Vagina (tissue), 2 donors: Measurements from ENCODE around the gene ZNF48. TPM values are rescaled to one million over a fixed set of nuclear protein-coding genes. Genes with fewer than 3 reads are reported as not detected.

Experiments used
- DNase-seq, 2 donors: peaks; one replicate each; pipeline ENCODE4 v3.0.0-alpha.2; 2017; ENCODE audit errors: extremely low spot score in 2 of 2
- H3K27ac ChIP-seq: fragments of 200-600 bp; sonication (generic); one replicate; pipeline ENCODE4 v1.5.1; 2019
- H3K27me3 ChIP-seq: fragments of 200-600 bp; sonication (generic); one replicate; pipeline ENCODE4 v1.5.1; 2019
- H3K36me3 ChIP-seq, 2 donors: fragments of 200-600 bp; sonication (generic); one replicate each; pipeline ENCODE4 v1.5.1; 2017 to 2019
- H3K4me1 ChIP-seq: fragments of 200-600 bp; sonication (generic); one replicate; pipeline ENCODE4 v1.5.1; 2019
- H3K4me3 ChIP-seq, 2 donors: fragments of 200-600 bp; sonication (generic); 1 replicate in 1 of 2; 2 replicates in 1 of 2; pipeline ENCODE4 v1.5.1; 2016 to 2019
- H3K9me3 ChIP-seq: fragments of 200-600 bp; sonication (generic); one replicate; pipeline ENCODE4 v1.5.1; 2019
- CTCF ChIP-seq, 3 experiments: fragments of 450-650 bp in 2 of 3; fragments of 200-600 bp in 1 of 3; sonication (generic) in 1 of 3; IDR thresholded peaks; one replicate each; pipeline ENCODE4 v1.5.1; 2017 to 2019; ENCODE audit warnings: antibody characterized with exemption in 3 of 3, mild to moderate bottlenecking in 2 of 3, moderate library complexity in 2 of 3
- POLR2A ChIP-seq, 2 donors: fragments of 450-650 bp; IDR thresholded peaks; one replicate each; pipeline ENCODE4 v1.6.1; 2017; ENCODE audit warnings: antibody characterized with exemption in 2 of 2, mild to moderate bottlenecking in 2 of 2, moderate library complexity in 2 of 2
- POLR2AphosphoS5 ChIP-seq, 2 donors: sonication (generic); formaldehyde crosslinking; IDR thresholded peaks; one replicate each; pipeline ENCODE4 v1.9.0; 2017; ENCODE audit warnings: antibody characterized with exemption in 2 of 2, mild to moderate bottlenecking in 2 of 2, low read depth in 1 of 2; ENCODE audit not compliant: insufficient read depth in 1 of 2
- intact Hi-C: fragments of 100-400 bp; cut with DNase I; formaldehyde crosslinking; loops from one replicate; pipeline ENCODE4 v1.15.1; 2023
- total RNA-seq: library from RNA; depleted of rRNA; stranded (reverse); fragments of >200 nt; gene quantifications from one replicate; pipeline ENCODE4 v1.2.3, GENCODE V29; 2016

ZNF48 gene
- total RNA-seq, 1 donor from 2014 or later: 3.4 TPM

- TF ChIP-seq CTCF (IDR thresholded peaks at IDR 0.05) (peak; percentile 88 to 90 (median 89)), POLR2AphosphoS5 (IDR thresholded peaks at IDR 0.05; ENCODE audit: insufficient read depth in 1 of 2, low read depth in 1 of 2) (peak; percentile 25 to 63), POLR2A (IDR thresholded peaks at IDR 0.05) (no peak)
- H3K27me3 ChIP-seq: no peaks in the 10 kb centered on the region
- intact Hi-C loops: loop anchor here (10.0 kb wide), 1 partner anchor 345 kb away; the partner anchor contains the start of gene ALDOA
- H3K4me3 ChIP-seq: peak overlapping the region in 1 of 2 donors; percentile 8
- peaks cover 0 to 5% of the 10 kb centered on the region in 2 donors for H3K36me3 ChIP-seq
- no peak for DNase-seq
- H3K27ac ChIP-seq: peak overlapping the region; percentile 39
- H3K4me1 ChIP-seq: peaks cover 28% of the 10 kb centered on the region
- H3K9me3 ChIP-seq: no peaks in the 10 kb centered on the region
These were observed 14.2 kb downstream of the ZNF48 start for GRCh38 chr16:30409125-30410060.

GRCh38 chr16:30413112-30413806 is 18.0 kb downstream of the ZNF48 start:
- Histone ChIP-seq H3K27me3 (no peaks in the 10 kb centered on the region), H3K4me3 (no peak overlapping the region), H3K27ac (no peak overlapping the region), H3K36me3 (peaks cover 0 to 5% of the 10 kb centered on the region in 2 donors), H3K9me3 (no peaks in the 10 kb centered on the region), H3K4me1 (peaks cover 26% of the 10 kb centered on the region)
- no peak for DNase-seq
- TF ChIP-seq POLR2A (IDR thresholded peaks at IDR 0.05) (no peak), POLR2AphosphoS5 (IDR thresholded peaks at IDR 0.05; ENCODE audit: insufficient read depth in 1 of 2, low read depth in 1 of 2) (no peak), CTCF (IDR thresholded peaks at IDR 0.05) (no peak)
- intact Hi-C loops: no loop called here

- no peak overlapping the region for H3K27ac ChIP-seq
- no peak overlapping the region for H3K4me3 ChIP-seq
- intact Hi-C loops: no loop called here
- H3K9me3 ChIP-seq: no peaks in the 10 kb centered on the region
- DNase-seq: no peak
- no peak for TF ChIP-seq CTCF (IDR thresholded peaks at IDR 0.05)
- no peak for TF ChIP-seq POLR2AphosphoS5 (IDR thresholded peaks at IDR 0.05; ENCODE audit: insufficient read depth in 1 of 2, low read depth in 1 of 2)
- no peak for TF ChIP-seq POLR2A (IDR thresholded peaks at IDR 0.05)
- H3K4me1 ChIP-seq: peaks cover 21% of the 10 kb centered on the region
- H3K27me3 ChIP-seq: no peaks in the 10 kb centered on the region
- H3K36me3 ChIP-seq: peaks cover 0 to 5% of the 10 kb centered on the region in 2 donors
These were observed 18.9 kb downstream of the ZNF48 start for GRCh38 chr16:30414159-30414558.

DNA sequence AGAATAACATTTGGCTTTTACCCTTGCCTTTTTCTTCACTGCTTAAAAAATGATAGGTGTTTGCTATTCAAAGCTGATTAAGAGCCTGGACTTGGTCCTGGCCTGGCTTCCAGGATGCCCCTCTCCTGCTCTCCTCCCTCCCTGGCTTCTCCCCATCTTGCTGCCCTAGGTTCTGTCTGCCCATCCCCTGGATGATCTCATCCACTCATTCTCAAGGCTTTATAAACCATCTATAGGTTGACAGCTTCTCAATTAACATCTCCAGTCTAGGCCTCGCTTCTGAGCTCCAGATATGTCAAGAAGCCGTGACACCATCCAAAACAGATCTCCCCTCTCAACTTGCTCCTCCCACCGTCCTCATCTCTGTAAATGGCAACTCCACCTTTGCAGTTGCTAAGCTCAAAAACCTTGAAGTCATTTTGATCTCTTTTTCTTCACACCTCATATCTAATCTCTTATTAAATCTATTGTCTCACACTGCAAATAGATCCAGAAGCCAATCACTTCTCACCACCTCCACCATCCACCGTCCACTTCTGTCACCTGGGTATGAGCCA is 20.9 kb downstream of the ZNF48 start:
- intact Hi-C loops: no loop called here
- no peaks in the 10 kb centered on the region for H3K9me3 ChIP-seq
- peaks cover 14% of the 10 kb centered on the region for H3K4me1 ChIP-seq
- H3K36me3 ChIP-seq: peaks cover 0 to 2% of the 10 kb centered on the region in 2 donors
- no peak overlapping the region for H3K27ac ChIP-seq
- H3K4me3 ChIP-seq: no peak overlapping the region
- no peak for DNase-seq
- TF ChIP-seq POLR2AphosphoS5 (IDR thresholded peaks at IDR 0.05; ENCODE audit: insufficient read depth in 1 of 2, low read depth in 1 of 2): no peak
- no peak for TF ChIP-seq CTCF (IDR thresholded peaks at IDR 0.05)
- TF ChIP-seq POLR2A (IDR thresholded peaks at IDR 0.05): no peak
- H3K27me3 ChIP-seq: no peaks in the 10 kb centered on the region
